ENCODE measurements around the gene MACROD2.
A peak's percentile ranks its signal among the peaks of the same experiment; 100 is the strongest.

MACROD2 gene

DNA sequence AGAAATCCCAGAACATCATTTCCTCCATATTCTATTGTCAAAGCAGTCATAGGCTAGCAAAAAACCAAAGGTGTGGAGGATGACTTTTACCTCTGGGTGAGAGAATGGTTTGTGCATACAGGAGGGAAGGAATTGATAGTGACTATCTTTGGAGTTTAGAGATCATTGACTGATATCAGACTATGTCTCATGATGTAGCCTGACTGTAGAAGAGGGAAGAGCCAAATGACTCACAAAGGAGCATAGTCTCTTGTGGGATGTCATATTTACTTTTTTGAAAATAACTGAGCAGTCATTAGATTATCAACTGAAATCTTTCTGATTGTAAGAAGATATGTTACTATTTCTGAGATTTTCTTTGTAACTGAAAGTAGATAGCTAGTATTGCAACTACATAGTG, 183.6 kb downstream of the MACROD2 start:
- in situ Hi-C loops (cut with HindIII; ENCODE audit: low sequenced_read_pairs): no loop called here
- TF ChIP-seq, protein P1, sequence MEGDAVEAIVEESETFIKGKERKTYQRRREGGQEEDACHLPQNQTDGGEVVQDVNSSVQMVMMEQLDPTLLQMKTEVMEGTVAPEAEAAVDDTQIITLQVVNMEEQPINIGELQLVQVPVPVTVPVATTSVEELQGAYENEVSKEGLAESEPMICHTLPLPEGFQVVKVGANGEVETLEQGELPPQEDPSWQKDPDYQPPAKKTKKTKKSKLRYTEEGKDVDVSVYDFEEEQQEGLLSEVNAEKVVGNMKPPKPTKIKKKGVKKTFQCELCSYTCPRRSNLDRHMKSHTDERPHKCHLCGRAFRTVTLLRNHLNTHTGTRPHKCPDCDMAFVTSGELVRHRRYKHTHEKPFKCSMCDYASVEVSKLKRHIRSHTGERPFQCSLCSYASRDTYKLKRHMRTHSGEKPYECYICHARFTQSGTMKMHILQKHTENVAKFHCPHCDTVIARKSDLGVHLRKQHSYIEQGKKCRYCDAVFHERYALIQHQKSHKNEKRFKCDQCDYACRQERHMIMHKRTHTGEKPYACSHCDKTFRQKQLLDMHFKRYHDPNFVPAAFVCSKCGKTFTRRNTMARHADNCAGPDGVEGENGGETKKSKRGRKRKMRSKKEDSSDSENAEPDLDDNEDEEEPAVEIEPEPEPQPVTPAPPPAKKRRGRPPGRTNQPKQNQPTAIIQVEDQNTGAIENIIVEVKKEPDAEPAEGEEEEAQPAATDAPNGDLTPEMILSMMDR (IDR thresholded peaks at IDR 0.05; ENCODE audit: low read depth, low read length, missing control alignments): no peak
- no peak overlapping the region for H3K4me3 ChIP-seq (ENCODE audit: low read depth, low read length)
- no peak for DNase-seq (ENCODE audit: low read depth)

DNA sequence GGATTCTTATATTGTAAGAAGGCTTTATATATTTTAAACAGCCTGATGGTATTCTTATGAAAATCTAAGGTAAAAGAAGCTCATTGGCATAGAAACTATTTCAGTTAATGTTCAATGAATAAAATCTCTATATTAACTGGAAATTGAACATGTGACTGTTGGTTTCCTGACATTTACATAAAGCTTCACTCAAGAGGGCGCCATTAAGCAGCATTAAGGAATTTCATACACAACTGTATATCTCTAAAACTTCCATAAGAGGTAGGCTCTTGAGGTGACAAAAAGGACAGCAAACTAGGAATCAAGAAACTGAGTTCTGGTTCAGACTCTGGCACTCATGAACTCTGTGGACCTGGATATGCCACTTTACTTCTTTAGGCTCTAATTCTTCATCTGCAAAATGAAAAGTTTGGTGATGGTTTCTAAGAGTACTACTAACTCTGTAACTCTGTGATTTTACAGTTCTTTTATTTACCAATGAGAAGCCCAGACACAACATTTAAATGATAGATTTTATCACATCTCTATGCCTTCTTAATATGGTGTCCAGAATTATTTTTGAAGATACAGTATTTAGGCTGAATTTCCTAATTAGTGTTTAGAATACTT, 194.6 kb downstream of the MACROD2 start:
- no peak overlapping the region for H3K4me3 ChIP-seq (ENCODE audit: low read depth, low read length)
- TF ChIP-seq, protein P1 (IDR thresholded peaks at IDR 0.05; ENCODE audit: low read depth, low read length, missing control alignments): peak; percentile 43
- in situ Hi-C loops (cut with HindIII; ENCODE audit: low sequenced_read_pairs): no loop called here
- peak; percentile 26 for DNase-seq (ENCODE audit: low read depth)

DNA sequence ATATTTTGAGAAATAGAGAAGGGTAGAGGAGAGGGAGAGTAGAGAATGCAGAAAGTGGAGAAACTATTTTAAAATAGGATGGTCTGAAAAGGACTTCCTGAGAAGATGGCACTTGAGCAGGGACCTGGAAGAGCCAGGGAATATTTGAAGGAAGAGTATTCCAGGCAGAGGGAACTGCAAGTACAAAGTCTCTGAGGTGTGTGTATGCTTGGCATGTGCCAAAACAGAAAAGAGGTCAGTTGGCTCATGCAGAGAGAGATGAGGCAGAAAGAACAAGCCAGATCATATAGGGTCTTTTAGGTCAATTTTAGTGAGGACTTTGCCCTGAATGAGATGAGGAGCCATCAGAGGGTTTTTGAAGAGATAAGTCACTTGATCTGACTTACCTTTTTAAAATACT, 196.2 kb downstream of the MACROD2 start:
- H3K4me3 ChIP-seq (ENCODE audit: low read depth, low read length): no peak overlapping the region
- in situ Hi-C loops (cut with HindIII; ENCODE audit: low sequenced_read_pairs): no loop called here
- TF ChIP-seq, protein P1 (IDR thresholded peaks at IDR 0.05; ENCODE audit: low read depth, low read length, missing control alignments): no peak
- no peak for DNase-seq (ENCODE audit: low read depth)

DNA sequence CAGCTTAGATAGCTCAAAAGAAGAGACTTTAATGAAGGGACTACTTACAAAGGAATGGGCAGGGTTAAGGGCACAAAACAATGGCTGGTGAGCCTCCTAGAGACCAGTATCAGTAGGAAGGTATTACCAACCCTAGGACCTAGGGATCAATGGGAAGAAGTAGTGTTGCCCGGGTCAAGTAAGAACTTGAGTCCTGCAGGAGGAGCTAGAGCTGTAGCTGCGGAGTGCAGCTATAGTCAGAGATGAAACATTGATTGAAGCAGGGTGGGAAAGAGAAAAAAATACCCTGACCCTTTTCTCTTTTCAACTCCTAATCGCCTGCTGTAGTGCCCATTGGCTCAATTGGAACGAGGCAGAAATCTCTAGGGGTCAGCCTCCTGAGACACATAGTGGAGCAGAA, 198.1 kb downstream of the MACROD2 start:
- in situ Hi-C loops (cut with HindIII; ENCODE audit: low sequenced_read_pairs): no loop called here
- TF ChIP-seq, protein P1 (IDR thresholded peaks at IDR 0.05; ENCODE audit: low read depth, low read length, missing control alignments): no peak
- no peak for DNase-seq (ENCODE audit: low read depth)
- H3K4me3 ChIP-seq (ENCODE audit: low read depth, low read length): no peak overlapping the region

DNA sequence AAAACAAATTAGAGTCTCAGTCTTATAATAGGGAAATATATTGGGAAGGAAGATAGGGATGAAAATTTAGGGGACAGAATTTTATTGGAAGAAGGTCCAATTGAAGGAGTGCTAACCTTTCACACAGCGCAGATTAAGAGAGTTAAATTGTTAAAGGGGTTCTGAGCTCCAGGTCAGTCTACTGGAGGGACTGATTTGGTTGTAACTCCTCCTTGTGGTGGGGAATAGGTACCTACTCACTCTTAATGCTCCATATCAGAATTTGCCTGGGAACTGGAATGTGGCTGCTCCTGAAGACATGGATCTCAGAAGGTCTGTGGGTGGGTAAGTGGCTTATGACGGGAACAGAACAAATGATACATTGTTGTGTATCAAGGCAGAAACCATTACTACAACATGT, 198.6 kb downstream of the MACROD2 start:
- no peak for DNase-seq (ENCODE audit: low read depth)
- in situ Hi-C loops (cut with HindIII; ENCODE audit: low sequenced_read_pairs): no loop called here
- TF ChIP-seq, protein P1 (IDR thresholded peaks at IDR 0.05; ENCODE audit: low read depth, low read length, missing control alignments): peak; percentile 21
- no peak overlapping the region for H3K4me3 ChIP-seq (ENCODE audit: low read depth, low read length)

DNA sequence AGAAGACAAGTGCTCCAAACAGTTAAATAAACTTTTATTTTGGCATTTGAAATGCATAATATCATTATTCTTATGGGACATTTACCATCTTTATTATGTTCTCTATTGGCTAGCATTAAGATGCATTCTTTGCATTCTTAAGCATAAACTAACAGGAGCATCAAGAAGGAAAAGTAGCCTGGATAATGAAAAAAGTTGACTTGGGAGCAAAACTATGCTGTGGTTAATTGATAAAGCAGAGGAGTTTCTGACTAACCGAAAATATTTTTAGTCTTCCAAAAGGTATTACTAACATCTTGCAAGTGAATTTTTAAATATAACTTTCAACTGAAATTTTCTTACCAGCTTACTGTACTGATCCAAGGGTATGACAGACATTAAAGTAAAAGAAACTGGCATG, 201.8 kb downstream of the MACROD2 start:
- no peak overlapping the region for H3K4me3 ChIP-seq (ENCODE audit: low read depth, low read length)
- in situ Hi-C loops (cut with HindIII; ENCODE audit: low sequenced_read_pairs): no loop called here
- peak; percentile 42 for DNase-seq (ENCODE audit: low read depth)
- TF ChIP-seq, protein P1 (IDR thresholded peaks at IDR 0.05; ENCODE audit: low read depth, low read length, missing control alignments): no peak

Measured in astrocyte of the cerebellum (primary cell).